IPS DF 19.7 (cell line): ENCODE data around the gene NHSL2.

Experiments used
- DNase-seq: peaks from one replicate; pipeline ENCODE4 v3.0.0-alpha.2; 2013; ENCODE audit warnings: low read depth, low spot score

Gene NHSL2

DNA sequence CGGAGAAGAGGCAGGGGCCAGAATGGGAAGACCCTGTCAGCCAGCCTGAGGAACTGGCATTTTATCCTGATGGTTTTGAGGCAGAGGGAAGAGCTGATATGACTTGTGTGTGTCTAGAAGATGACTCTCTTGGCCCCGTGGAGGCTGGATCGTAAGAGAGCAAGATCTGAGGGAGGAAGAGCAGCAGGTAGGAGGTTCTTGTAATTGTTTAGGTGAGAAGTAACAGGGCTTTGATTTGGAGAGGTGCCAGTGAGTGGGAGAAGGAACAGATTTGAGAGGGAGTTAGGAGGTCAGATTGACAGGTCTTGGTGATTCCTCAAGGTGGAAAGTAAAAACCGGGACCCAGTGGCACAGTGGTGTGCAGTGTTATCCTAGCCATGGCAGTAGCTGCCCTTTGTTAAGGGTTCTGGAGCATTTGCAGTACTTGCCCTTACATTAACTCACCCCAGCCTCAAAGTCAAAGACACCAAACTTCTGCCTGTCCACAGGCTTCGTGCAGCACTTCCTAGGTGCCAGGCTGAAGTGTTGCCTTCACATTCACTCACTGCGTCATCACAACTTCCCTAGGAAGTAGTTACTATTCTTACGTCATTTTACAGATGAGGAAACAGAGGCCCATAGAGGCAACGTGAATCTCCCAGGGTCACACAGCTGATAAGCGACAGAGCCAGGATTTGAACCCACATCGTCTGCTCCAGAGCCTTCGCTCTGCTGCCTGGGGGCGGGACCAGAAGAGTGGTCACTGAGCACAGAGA lies 197.4 kb downstream of the NHSL2 start:
- DNase-seq = no peak

DNA sequence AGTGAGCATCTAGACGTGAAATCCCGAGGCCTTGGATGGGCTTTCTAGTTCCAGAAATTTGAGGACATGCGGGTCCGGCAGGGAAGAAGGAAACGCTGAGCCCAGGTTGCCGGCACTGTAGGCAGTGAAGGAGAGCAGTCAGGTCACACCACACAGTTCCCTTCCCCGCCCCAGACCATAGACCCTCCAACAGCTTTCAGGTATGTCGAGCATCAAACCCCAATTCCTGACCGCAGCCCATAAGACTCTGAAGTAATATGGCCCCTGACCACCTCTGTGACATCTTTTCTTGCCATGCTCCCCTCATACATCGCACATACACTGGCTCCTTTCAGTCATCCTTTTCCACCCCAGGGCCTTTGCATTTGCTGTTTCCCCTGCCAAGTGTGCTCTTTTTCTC lies 198.0 kb downstream of the NHSL2 start:
- no peak for DNase-seq

GRCh38 chrX:72110051-72110875 lies 199.6 kb downstream of the NHSL2 start:
- DNase-seq = no peak

GRCh38 chrX:72110876-72111708 lies 200.4 kb downstream of the NHSL2 start:
- no peak for DNase-seq

- DNase-seq = no peak
Measured at GRCh38 chrX:72113461-72113860, 202.8 kb downstream of the NHSL2 start.

DNA sequence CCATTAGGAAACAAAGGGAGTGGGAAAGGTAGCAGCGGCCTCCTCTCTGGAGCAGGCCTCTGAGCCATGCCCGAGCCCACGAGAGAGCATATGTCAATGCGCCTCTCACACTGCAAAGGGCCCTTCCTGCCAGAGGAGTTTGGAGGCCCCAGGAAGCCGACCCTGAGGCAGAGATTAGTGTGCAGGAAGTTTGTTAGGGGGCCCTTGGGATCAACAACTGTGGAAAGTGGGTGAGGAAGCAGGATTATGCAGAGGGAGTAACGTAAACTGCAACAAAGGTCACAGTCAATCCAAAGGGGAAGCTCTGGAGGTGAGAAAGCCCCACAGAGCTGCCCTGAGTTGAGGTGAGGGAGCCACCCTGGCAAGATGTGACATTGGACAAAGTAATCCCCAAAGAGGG lies 203.7 kb downstream of the NHSL2 start:
- no peak for DNase-seq

- DNase-seq = no peak
Measured at GRCh38 chrX:72114807-72115206, 204.2 kb downstream of the NHSL2 start.

- no peak for DNase-seq
Measured at GRCh38 chrX:72115380-72115779, 204.7 kb downstream of the NHSL2 start.

GRCh38 chrX:72117636-72118210 lies 207.1 kb downstream of the NHSL2 start:
- DNase-seq = no peak

- no peak for DNase-seq
Measured at GRCh38 chrX:72120837-72121236, 210.2 kb downstream of the NHSL2 start.

DNA sequence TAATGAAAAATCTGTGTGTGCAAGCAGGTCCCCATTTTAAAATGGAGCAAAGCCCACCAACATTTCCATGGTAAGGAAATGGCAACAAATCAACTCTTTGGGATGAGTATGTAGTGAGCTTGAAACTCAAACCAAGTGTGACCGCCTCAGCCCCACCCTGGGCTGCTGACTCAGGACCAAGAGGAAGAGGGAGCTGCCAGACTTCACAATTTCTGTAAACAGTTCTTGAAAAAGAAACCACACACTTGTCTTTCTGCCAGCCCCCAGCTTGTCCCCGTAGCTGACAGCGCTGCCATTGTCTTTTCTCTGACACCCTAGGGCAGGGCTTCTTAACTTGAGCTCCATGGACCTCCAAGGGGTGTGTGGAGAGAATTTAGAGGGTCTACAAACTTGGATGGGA lies 210.7 kb downstream of the NHSL2 start:
- DNase-seq = no peak

GRCh38 chrX:72122621-72123337 lies 212.1 kb downstream of the NHSL2 start:
- DNase-seq = no peak

DNA sequence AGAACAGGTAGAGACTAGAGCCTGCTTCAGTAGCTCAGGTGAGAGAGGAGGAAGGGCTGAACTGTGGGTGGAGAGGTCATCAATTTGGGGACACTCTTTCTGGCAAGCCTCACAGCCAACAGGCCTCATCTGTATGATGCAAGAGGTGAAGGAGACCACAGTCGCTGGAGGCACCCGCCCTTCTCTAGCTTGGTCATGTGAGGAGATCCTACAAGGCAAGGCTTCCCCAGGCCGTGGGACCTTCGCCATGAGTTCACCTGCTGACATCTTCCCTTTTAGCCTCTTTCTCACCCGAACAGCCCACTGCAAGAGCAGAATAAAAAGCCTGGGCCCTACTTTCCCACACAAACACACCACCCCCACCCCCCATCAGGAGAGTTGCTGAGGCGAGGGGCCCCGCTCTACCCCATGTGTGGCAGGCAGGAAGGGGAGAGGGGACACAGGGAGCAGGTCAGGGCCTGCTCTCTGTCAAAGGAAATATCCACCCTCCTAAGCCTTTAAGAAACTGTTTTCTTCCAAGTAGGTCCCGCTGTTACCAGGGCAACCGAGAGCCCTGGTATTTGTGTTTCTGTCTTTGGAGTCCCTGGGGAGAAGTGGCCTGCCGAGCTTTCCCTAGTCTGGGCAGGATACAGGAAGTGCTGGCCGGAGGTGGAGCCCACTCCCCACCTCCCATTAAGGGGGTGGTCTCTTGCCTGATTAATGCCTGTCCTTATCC lies 213.0 kb downstream of the NHSL2 start:
- DNase-seq = no peak

DNA sequence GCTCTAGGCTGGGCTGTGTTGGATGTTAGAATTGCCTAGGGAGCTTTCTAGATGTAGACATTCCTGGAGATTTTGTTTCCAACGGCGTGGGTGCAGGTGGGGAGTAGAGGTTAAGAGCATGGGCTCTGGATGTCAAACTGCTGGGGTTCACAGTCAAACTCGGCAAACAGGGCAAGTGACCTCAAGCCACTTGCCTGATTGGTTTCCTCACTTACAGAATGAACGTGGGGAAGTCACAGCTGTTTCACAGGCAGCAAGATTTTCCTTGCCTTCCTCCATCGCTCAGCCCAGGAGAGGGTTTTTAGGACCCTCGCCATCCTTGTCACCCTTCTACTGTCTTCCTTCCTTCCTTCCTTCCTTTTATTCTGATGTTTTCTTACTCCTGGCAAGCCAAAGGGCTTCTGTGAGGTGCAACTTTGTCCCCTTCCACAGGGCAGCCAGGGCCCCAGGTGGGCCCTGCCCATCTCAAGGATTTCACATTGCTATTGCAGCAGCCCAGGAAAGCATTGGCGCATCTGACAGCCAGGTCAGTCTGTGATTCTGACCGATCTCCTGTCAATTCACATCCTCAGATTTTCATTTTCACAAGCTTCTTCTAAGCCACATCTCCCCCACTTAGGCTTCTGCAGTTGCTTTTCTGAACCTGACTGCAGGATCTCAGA lies 214.0 kb downstream of the NHSL2 start:
- no peak for DNase-seq

GRCh38 chrX:72125331-72126047 lies 214.8 kb downstream of the NHSL2 start:
- DNase-seq = no peak

DNA sequence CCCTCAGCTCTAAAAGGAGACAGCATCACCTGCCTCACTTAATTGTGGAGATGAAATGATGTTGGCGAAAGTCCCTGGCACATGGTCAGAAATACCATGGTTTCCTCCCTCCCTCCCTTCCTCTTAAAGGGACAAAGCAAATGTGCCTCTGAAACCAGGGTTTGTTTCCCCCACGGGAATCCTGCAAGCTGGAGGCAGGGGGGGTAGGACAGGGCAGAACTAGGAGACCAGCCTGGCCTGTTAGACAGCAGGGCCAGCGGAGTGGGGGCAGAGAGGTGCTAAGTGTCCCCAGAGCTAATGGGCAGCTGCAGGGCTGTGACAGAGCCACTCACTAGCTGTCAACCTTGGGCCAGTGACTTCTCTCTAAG lies 215.4 kb downstream of the NHSL2 start:
- DNase-seq = no peak

DNA sequence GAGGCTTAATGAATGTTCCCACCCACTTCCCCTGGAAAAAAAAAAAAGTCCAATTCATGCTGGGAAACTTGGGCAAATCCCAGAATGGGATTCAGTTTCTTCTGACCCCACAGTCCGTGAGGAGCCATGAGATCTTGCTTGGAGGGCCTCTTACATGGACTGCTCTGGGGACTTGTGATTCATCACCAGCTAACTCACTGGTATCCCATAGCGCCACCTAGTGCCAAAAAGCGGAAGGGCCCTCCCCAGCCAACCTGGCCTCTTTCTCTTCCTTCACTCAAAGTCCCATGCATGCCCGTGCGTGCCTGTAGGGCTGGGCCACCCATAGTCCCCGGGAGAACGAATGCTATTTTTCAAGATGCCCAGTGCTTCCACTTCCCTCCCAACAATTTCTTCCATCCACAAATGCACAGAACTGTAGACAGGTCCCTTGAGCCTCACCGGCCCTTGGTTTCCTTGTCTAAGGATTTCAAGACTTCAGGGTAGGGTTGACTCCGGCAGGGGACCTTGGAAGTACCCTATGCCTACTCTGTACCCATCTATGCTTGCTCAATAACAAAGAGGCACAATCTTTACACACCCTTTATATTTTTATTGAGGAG lies 216.0 kb downstream of the NHSL2 start:
- DNase-seq = no peak

GRCh38 chrX:72127332-72127731 lies 216.7 kb downstream of the NHSL2 start:
- DNase-seq = no peak
